GM21381 (cell line): Measurements from ENCODE around the gene FAM20B.
"Not testable (repeated sequence)": the region's sequence is repeated elsewhere in the genome, so short reads cannot be mapped to it uniquely, and the experiment has no call there.

Experiments used
- ATAC-seq: cut with Tn5 transposase; IDR thresholded peaks from one replicate; pipeline ENCODE4 v1.9.1; 2021; ENCODE audit warnings: mild to moderate bottlenecking, moderate library complexity; ENCODE audit not compliant: unreplicated experiment

The FAM20B gene

GRCh38 chr1:179025125-179025974 lies at the start of gene FAM20B:
TSS of gene FAM20B (plus strand) at chr1:179025894. CDS start at chr1:179043848, 17,954 bp downstream.
- peak; percentile 78 for ATAC-seq

- no peak for ATAC-seq
Observed at GRCh38 chr1:178976541-178976940, 49.2 kb upstream of the FAM20B start.

GRCh38 chr1:178986204-178986603 lies 39.5 kb upstream of the FAM20B start:
- no peak for ATAC-seq

- ATAC-seq, result not testable (repeated sequence)
Observed at GRCh38 chr1:178988198-178988597, 37.5 kb upstream of the FAM20B start.

- ATAC-seq, result no peak
Observed at GRCh38 chr1:178993559-178993958, 32.1 kb upstream of the FAM20B start.

GRCh38 chr1:178997428-178997827 lies 28.3 kb upstream of the FAM20B start:
- ATAC-seq, result no peak

GRCh38 chr1:178998295-178998694 lies 27.4 kb upstream of the FAM20B start:
- ATAC-seq, result no peak

GRCh38 chr1:178999061-178999460 lies 26.6 kb upstream of the FAM20B start:
- ATAC-seq, result no peak

- no peak for ATAC-seq
Observed at GRCh38 chr1:179001451-179001850, 24.2 kb upstream of the FAM20B start.

- not testable (repeated sequence) for ATAC-seq
Observed at GRCh38 chr1:179002064-179002463, 23.6 kb upstream of the FAM20B start.

- ATAC-seq, result peak; percentile 90
Observed at GRCh38 chr1:179002552-179003345, 22.9 kb upstream of the FAM20B start.

- ATAC-seq, result no peak
Observed at GRCh38 chr1:179003512-179004066, 22.1 kb upstream of the FAM20B start.

- ATAC-seq, result no peak
Observed at GRCh38 chr1:179007233-179007632, 18.5 kb upstream of the FAM20B start.

- ATAC-seq, result no peak
Observed at GRCh38 chr1:179010671-179011070, 15.0 kb upstream of the FAM20B start.

- no peak for ATAC-seq
Observed at GRCh38 chr1:179012038-179012437, 13.7 kb upstream of the FAM20B start.

- no peak for ATAC-seq
Observed at GRCh38 chr1:179014123-179014522, 11.6 kb upstream of the FAM20B start.

- ATAC-seq, result no peak
Observed at GRCh38 chr1:179015396-179015795, 10.3 kb upstream of the FAM20B start.

- ATAC-seq, result no peak
Observed at GRCh38 chr1:179016706-179017382, 8.8 kb upstream of the FAM20B start.

GRCh38 chr1:179017383-179018326 lies 8.0 kb upstream of the FAM20B start:
- ATAC-seq, result no peak

GRCh38 chr1:179021873-179022272 lies 3.8 kb upstream of the FAM20B start:
- ATAC-seq, result no peak
